ENCODE results near the gene HAND2.
A peak's percentile ranks its signal among the peaks of the same experiment; 100 is the strongest.

Gene HAND2

GRCh38 chr4:173519111-173520101 lies 10.6 kb downstream of the HAND2 start:
- DNase-seq (ENCODE audit: low spot score), result no peak

DNA sequence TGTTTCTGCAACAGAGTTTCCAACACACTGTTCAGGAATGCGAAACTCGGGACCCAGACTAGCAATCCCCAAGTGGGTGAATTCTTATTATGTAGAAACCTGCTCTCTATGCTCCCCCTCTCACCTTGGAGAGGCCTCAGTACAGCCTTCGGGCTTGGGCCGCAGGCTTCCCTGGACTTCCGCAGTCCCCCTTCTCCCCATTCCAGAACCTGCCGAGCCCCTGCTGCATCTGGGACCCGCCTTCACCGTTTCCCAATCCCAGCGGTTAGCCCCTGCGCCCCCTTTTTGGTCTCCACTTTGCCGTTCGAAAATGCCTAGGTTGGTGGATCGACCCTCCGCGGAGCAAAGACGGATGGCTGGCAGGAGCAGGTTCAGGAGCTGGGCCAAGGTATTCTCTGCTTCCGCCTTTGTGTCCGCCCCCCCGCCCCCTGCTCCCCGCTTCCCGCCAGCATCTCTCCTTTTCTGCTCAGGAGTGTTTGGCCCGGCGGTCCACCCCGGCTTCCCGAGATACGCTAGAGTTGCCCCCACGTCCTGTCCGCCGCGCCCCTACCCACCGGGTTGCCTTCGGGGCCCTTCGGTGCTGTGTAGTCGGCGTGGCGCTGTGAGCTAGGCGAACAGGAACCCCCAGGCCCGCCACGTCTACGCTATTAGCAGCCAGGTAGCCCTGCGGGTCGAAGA lies 11.5 kb downstream of the HAND2 start:
- DNase-seq (ENCODE audit: low spot score), result peak; percentile 20

DNA sequence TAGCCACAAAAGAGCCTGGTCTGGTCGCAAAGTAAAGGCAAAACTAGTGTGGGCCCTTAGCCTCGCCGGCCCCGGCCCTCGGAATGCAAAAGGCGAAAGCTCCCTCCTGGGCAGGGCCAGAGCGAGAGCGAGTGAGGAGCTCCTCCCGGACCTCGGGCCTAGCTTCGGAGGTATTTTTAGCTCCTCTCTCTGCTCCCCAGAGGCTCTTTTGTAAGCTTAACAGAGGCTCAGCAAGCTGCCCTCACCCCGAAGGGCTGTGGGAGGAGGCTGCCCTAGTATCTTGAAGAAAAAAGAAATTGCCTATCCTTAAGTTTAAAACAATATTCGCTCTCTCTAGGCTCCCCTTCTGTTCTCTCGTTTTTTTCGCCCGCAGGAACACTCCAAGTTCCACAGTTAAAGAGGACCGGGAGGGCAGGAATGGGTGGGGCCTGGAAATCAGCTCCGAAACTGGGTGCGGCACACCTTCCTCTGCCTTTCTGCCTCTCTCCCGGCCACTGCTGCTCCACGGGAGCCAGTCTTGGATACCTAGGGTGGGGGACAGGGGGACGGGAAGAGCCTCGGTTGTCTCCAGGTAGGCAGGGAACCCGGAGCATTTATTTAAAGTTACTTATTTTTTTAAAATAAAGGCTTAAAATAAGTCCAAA lies 12.1 kb downstream of the HAND2 start:
- DNase-seq (ENCODE audit: low spot score), result no peak

GRCh38 chr4:173516621-173517524 lies 13.2 kb downstream of the HAND2 start:
- no peak for DNase-seq (ENCODE audit: low spot score)

DNA sequence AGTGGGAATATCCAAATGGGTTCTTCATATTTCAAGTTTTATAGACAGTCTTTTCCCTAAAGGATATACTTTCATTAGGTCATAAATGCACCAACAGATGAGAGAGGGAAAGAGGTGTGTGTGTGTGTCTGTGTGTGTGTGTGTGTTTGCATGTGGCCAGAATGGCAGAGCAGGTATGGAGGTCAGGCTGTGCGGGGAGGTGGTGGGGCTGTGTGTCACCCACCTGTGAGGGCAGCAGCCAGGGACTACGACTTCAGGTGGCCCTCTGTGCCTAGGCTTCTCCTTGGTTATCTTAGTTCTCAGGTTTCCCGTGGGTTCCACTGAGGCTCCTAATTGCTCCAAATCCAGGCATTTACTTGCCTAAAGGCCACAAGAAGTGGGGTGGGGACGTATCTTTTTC lies 14.6 kb downstream of the HAND2 start:
- no peak for DNase-seq (ENCODE audit: low spot score)

- DNase-seq (ENCODE audit: low spot score), result no peak
Measured at GRCh38 chr4:173514641-173515217, 15.3 kb downstream of the HAND2 start.

DNA sequence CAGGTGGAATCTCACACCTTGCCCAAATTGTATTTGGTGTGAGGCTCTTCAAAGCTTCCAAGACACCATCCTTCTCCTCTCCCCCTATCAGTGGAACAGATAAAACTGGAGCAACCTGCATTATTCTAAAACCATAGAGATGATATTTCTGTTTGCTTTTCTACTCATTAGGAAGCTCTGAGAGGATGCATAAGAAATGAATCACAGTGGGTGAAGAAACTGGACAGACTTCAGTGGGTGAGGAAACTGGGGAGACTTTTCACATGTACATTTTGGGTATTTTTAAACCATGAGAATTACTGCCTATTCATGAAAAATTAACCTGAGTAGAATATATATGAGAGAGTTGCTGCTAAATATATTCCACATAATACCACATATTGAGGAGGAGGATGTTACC lies 16.4 kb downstream of the HAND2 start:
- DNase-seq (ENCODE audit: low spot score), result no peak

GRCh38 chr4:173511787-173512361 lies 18.2 kb downstream of the HAND2 start:
- no peak for DNase-seq (ENCODE audit: low spot score)

DNA sequence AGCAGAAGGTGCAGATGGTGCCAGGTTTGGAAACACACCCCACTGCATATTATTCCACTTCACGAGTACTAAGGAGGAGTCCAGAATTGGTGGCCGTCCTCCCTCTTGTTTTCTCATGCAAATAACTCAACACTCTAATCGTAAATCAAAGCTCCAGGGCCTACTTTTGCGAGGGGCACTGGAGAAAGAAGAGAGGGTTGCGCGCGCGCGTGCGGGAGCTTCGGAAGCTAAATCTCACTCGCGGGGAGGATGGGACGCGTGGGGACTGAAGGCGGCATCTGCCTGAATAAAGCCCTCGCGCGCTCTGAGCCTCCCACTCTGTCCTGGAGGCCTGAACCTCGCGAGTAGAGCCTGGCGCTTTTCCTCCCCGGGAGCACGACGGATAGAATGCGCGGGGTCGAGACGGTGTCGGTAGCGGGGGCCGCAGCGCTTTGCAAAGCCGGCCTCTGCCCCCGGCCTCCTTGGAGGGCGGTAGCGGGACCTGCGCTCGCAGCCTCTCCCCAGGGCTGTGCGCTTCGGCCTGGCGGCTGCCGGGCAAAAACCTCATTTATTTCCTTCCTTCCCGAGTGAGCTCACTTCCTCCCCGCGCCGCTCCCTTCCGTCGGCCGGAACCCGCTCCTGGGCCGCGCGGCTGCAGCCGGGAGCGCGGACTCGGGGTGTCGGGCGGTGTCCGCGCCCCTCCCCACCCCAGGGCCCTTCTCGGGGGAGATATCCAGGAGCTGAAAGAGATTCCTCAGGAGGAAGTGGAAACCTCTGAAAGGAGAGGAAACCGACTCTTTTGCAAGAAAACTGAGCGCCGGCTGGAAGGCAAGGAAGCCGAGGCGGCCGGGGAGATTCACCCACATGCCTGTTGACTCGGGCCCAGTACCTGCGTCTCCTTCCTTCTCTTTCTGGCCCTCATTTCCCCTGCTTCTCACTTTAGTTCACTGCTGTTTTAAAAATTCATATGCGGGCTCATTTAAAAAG lies 20.7 kb downstream of the HAND2 start:
- DNase-seq (ENCODE audit: low spot score), result peak; percentile 40

DNA sequence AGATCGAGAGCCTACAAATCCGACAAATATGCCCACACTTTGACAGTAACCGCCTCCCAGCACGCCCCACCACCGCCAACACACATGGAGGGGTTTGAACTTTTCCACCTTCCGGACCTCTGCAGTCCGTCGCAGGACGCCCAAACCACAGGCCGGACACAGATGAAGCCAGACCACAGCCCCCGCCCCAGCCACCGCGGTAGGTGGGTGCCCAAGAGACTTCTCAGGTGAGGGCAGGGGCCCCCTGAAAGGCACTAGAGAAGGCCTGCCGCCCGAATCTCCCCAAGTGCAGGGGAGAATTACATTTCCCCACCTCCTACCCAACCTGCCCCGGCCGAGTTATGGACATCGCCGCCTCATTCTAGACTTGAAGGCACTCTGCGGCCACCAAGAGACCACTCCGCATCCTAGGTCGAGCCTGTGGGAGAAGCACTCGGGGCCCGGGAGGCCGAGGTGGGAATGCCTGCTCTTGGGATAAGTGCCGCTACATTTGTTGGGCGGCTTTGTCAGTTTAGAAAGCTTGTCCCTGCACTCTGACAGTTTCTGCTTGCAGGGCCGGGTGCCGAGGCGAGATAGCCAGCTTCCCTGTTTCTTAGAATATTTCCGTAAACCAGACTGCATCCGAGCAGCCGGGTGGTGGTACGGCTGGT lies 21.5 kb downstream of the HAND2 start:
- no peak for DNase-seq (ENCODE audit: low spot score)

- no peak for DNase-seq (ENCODE audit: low spot score)
Measured at GRCh38 chr4:173507471-173508385, 22.3 kb downstream of the HAND2 start.

- DNase-seq (ENCODE audit: low spot score), result no peak
Measured at GRCh38 chr4:173506597-173507211, 23.3 kb downstream of the HAND2 start.

GRCh38 chr4:173505924-173506518 lies 24.0 kb downstream of the HAND2 start:
- DNase-seq (ENCODE audit: low spot score), result peak; percentile 61

GRCh38 chr4:173504181-173504503 lies 25.9 kb downstream of the HAND2 start:
- DNase-seq (ENCODE audit: low spot score), result no peak

DNA sequence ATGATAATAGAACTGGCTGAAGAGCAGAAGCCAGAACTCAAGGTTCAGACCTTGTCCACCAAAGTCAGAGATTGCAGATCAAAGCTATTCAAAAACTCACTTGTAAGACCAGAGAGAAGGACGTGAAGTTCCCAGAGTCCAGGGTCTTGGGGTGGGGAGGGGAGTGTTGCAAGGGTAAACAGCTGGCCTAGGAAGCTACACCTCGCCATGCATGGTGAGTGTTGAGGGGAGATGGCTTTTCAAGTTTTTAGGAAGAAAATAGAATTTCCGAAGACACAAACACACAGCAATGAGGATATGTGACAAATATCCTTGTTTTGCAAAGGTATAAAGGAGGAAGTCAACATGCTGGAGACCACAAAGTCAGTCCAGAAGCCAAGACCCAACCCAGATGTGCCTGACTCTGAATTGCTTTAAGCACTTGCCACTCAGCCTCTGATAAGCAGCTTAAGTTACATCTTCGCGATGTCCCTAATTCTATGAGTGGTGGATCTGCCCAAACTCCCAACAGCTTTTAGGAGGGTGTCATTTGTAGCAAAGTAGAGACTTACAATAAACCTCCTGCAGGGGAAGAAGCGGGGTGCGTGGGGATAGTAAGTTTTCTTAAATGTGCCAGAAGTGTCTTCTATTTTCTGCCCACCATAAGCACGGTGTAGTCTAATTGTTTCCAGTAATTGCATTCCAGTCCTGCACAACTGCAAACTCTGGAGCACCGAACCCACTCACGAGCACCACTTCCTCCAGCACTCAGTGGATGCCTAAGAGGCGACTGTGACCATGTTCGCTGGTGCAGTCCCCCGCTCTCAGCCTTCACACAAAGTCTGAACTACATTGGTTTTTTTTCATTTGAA lies 26.5 kb downstream of the HAND2 start:
- DNase-seq (ENCODE audit: low spot score), result no peak

- no peak for DNase-seq (ENCODE audit: low spot score)
Measured at GRCh38 chr4:173502282-173502681, 27.7 kb downstream of the HAND2 start.
